Uterus (tissue), 4 donors: Measurements from ENCODE around the gene PLA2G4B. TPM values are rescaled to one million over a fixed set of nuclear protein-coding genes. Genes with fewer than 3 reads are reported as not detected.

Source experiments
- DNase-seq, 2 donors: peaks; one replicate each; pipeline ENCODE4 v3.0.0-alpha.2; 2019 to 2020
- H3K27ac ChIP-seq, 2 donors: fragments of 200-600 bp; sonication (generic); 1 replicate in 1 of 2; 2 replicates in 1 of 2; pipeline ENCODE4 v1.5.1; 2016 to 2018
- H3K27me3 ChIP-seq, 2 donors: fragments of 200-600 bp; sonication (generic); one replicate each; pipeline ENCODE4 v1.5.1; 2018 to 2019; ENCODE audit warnings: control low read depth in 1 of 2
- H3K36me3 ChIP-seq, 2 donors: fragments of 200-600 bp; sonication (generic); one replicate each; pipeline ENCODE4 v1.5.1; 2019; ENCODE audit warnings: control low read depth in 1 of 2
- H3K4me1 ChIP-seq, 2 donors: fragments of 200-600 bp; sonication (generic); one replicate each; pipeline ENCODE4 v1.5.1; 2018 to 2019; ENCODE audit warnings: control low read depth in 1 of 2
- H3K4me3 ChIP-seq, 2 donors: fragments of 200-600 bp; sonication (generic); 1 replicate in 1 of 2; 2 replicates in 1 of 2; pipeline ENCODE4 v1.5.1; 2018 to 2019; ENCODE audit warnings: mild to moderate bottlenecking in 1 of 2
- H3K9me3 ChIP-seq, 2 donors: fragments of 200-600 bp; sonication (generic); one replicate each; pipeline ENCODE4 v1.5.1; 2019; ENCODE audit warnings: control low read depth in 1 of 2
- CTCF ChIP-seq, 4 experiments: fragments of 200-600 bp in 2 of 4; fragments of 450-650 bp in 2 of 4; sonication (generic) in 2 of 4; IDR thresholded peaks; one replicate each; pipeline ENCODE4 v1.5.1; 2016 to 2019; ENCODE audit warnings: antibody characterized with exemption in 4 of 4, mild to moderate bottlenecking in 2 of 4, moderate library complexity in 1 of 4
- POLR2A ChIP-seq, 2 donors: fragments of 450-650 bp; IDR thresholded peaks; one replicate each; pipeline ENCODE4 v1.6.1; 2016; ENCODE audit warnings: antibody characterized with exemption in 2 of 2, mild to moderate bottlenecking in 1 of 2, moderate library complexity in 1 of 2
- intact Hi-C: fragments of 100-400 bp; cut with DNase I; formaldehyde crosslinking; loops from one replicate; pipeline ENCODE4 v1.15.1; 2023; ENCODE audit warnings: low total_unique reads
- total RNA-seq, 4 donors: library from RNA; depleted of rRNA in 3 of 4; stranded (reverse); fragments of >200 nt in 3 of 4; gene quantifications; one replicate each; pipeline versions ENCODE4 v1.1.0 to v1.2.4, GENCODE V29; 2014 to 2023
- donor health status: DM: yes; HTN: yes; CAD: no.

The PLA2G4B gene
- total RNA-seq, 4 donors from 2014 or later = 3.5 to 91.2 (median 7.1) TPM

DNA sequence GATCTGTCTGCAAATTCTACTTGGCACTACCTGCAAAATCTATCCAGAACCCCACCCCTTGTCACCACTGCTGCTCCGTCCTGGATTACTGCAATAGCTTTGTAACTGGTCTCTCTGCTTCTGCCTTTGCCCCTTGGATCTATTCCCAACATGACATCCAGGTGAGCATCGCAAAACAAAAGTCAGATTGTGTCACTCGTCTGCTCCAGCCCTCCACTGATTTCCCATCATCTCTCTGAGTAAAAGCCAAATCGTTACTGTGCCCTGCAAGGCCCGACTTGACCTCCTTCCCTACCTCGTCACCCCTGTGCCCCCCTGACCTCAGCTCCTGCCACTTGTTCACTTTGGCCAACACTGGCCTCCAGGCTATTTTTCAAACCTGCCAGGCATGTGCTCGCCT, 45.8 kb downstream of the PLA2G4B start:
- Histone ChIP-seq H3K27me3 (no peaks in the 10 kb centered on the region), H3K27ac (no peak overlapping the region), H3K36me3 (no peaks in the 10 kb centered on the region), H3K4me1 (peaks cover 0 to 11% of the 10 kb centered on the region in 2 donors), H3K9me3 (no peaks in the 10 kb centered on the region), H3K4me3 (no peak overlapping the region)
- intact Hi-C loops = no loop called here
- no peak for DNase-seq
- TF ChIP-seq POLR2A (IDR thresholded peaks at IDR 0.05) (no peak), CTCF (IDR thresholded peaks at IDR 0.05) (no peak)

GRCh38 chr15:41885321-41885720, 46.7 kb downstream of the PLA2G4B start:
- intact Hi-C loops = no loop called here
- Histone ChIP-seq H3K4me3 (no peak overlapping the region), H3K9me3 (no peaks in the 10 kb centered on the region), H3K27me3 (no peaks in the 10 kb centered on the region), H3K4me1 (peaks cover 0 to 11% of the 10 kb centered on the region in 2 donors), H3K27ac (no peak overlapping the region), H3K36me3 (no peaks in the 10 kb centered on the region)
- TF ChIP-seq CTCF (IDR thresholded peaks at IDR 0.05) (no peak), POLR2A (IDR thresholded peaks at IDR 0.05) (no peak)
- DNase-seq = no peak

DNA sequence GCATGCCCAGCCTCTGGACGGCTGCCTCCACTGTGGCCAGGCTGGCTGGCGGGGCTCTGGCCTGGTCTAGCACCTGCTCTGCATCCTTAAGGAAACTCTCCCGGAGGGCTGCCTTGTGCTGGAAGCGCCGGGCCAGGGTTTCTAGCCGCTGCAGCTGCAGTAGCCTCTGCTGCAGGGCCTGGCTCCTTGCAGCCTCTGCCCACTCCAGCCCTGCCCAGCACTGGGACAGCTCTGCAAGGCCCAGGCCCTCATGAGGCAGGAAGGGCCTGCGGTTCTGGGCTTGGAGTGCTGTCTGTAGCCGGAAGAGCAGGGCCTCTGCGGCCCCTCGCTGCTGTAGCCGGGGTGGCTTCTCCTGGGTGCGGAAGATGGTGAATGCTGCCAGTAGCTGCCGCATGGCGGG, 47.2 kb downstream of the PLA2G4B start:
- no peak overlapping the region for H3K27ac ChIP-seq
- no peaks in the 10 kb centered on the region for H3K36me3 ChIP-seq
- H3K27me3 ChIP-seq = no peaks in the 10 kb centered on the region
- TF ChIP-seq POLR2A (IDR thresholded peaks at IDR 0.05) = no peak
- TF ChIP-seq CTCF (IDR thresholded peaks at IDR 0.05) = no peak
- H3K4me1 ChIP-seq = peaks cover 0 to 11% of the 10 kb centered on the region in 2 donors
- no peak for DNase-seq
- H3K4me3 ChIP-seq = no peak overlapping the region
- intact Hi-C loops = no loop called here
- no peaks in the 10 kb centered on the region for H3K9me3 ChIP-seq

DNA sequence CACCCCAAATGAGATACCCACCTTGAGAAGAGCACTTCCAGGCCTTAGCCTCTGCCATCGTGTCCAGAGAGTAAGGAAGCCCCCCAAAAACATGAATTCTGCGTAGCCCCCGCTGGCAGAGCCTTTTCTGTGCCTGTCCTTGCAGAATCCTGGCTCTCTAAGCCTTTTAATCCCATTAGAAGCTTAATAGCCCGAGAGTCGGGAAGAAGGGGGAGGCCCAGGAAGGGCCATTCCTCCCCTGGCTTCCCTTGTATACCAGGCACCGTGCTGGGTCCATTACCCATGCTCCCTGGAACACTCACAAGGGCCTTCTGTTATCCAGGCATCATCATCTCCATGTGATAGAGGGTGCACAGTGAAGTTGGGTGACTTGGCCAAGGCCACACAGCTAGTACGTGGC, 48.1 kb downstream of the PLA2G4B start:
- intact Hi-C loops = no loop called here
- Histone ChIP-seq H3K4me1 (peaks cover 0 to 9% of the 10 kb centered on the region in 2 donors), H3K27ac (no peak overlapping the region), H3K36me3 (no peaks in the 10 kb centered on the region), H3K4me3 (no peak overlapping the region), H3K27me3 (no peaks in the 10 kb centered on the region), H3K9me3 (no peaks in the 10 kb centered on the region)
- DNase-seq = no peak
- TF ChIP-seq CTCF (IDR thresholded peaks at IDR 0.05) (no peak), POLR2A (IDR thresholded peaks at IDR 0.05) (no peak)

DNA sequence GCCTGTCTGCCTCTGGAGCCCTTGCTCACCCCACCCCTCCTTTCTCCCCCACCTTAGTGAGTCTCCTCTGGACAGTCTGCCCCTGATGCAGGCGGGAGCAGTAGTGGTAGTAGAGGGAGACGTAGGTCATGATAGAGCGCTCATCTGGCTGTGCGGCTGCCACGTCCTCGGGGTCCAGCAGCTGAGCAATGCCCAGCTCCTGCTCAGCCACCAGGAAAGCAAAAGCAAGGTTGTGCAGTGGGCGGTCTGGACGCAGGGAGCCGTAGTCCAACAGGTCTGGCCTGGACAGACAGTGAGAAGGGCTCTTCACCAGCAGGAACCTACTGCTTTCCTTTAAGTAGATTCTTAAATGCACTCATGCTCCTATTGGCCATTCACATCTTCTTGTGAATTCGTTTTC, 48.5 kb downstream of the PLA2G4B start:
- Histone ChIP-seq H3K4me1 (peaks cover 0 to 5% of the 10 kb centered on the region in 2 donors), H3K9me3 (no peaks in the 10 kb centered on the region), H3K27me3 (no peaks in the 10 kb centered on the region), H3K27ac (no peak overlapping the region), H3K36me3 (no peaks in the 10 kb centered on the region), H3K4me3 (no peak overlapping the region)
- no peak for TF ChIP-seq CTCF (IDR thresholded peaks at IDR 0.05)
- no peak for TF ChIP-seq POLR2A (IDR thresholded peaks at IDR 0.05)
- no peak for DNase-seq
- intact Hi-C loops = no loop called here
